ENCODE results near the gene INPP5E.

The INPP5E gene

GRCh38 chr9:136482793-136483588 lies 43.3 kb upstream of the INPP5E start, which contains the start of gene SEC16A:
Gene SEC16A, minus strand, starts transcription at chr9:136483040. Its CDS starts 5,425 bp downstream, at chr9:136477615.
- H3K9me3 ChIP-seq (ENCODE audit: control insufficient read depth, insufficient read depth, low read length), result no peaks in the 10 kb centered on the region
- peaks cover 2% of the 10 kb centered on the region for H3K36me3 ChIP-seq (ENCODE audit: control insufficient read depth, insufficient read depth, low read length)

GRCh38 chr9:136482046-136482792 lies 42.6 kb upstream of the INPP5E start:
- Histone ChIP-seq H3K9ac (ENCODE audit: low read depth, low read length) (peak overlapping the region; percentile 84), H3K4me3 (ENCODE audit: low read depth, low read length) (peak overlapping the region; percentile 64), H3K27me3 (ENCODE audit: control insufficient read depth, insufficient read depth, low read length) (no peaks in the 10 kb centered on the region), H3K4me1 (ENCODE audit: control insufficient read depth, insufficient read depth, low read length) (peaks cover 5% of the 10 kb centered on the region), H3K36me3 (ENCODE audit: control insufficient read depth, insufficient read depth, low read length) (peaks cover 6% of the 10 kb centered on the region), H3K9me3 (ENCODE audit: control insufficient read depth, insufficient read depth, low read length) (no peaks in the 10 kb centered on the region)

More at GRCh38 chr9:136482793-136483588, 43.3 kb upstream of the INPP5E start, which contains the start of gene SEC16A:
- Histone ChIP-seq H3K27me3 (ENCODE audit: control insufficient read depth, insufficient read depth, low read length) (no peaks in the 10 kb centered on the region), H3K9ac (ENCODE audit: low read depth, low read length) (peak within 1 kb of the TSS; percentile 84), H3K4me1 (ENCODE audit: control insufficient read depth, insufficient read depth, low read length) (peaks cover 5% of the 10 kb centered on the region), H3K4me3 (ENCODE audit: low read depth, low read length) (peak within 1 kb of the TSS; percentile 82)

GRCh38 chr9:136481558-136481957 lies 41.9 kb upstream of the INPP5E start:
- peak overlapping the region; percentile 64 for H3K4me3 ChIP-seq (ENCODE audit: low read depth, low read length)
- H3K4me1 ChIP-seq (ENCODE audit: control insufficient read depth, insufficient read depth, low read length), result peaks cover 5% of the 10 kb centered on the region
- peaks cover 12% of the 10 kb centered on the region for H3K36me3 ChIP-seq (ENCODE audit: control insufficient read depth, insufficient read depth, low read length)

GRCh38 chr9:136476369-136477150 lies 36.9 kb upstream of the INPP5E start:
- H3K9me3 ChIP-seq (ENCODE audit: control insufficient read depth, insufficient read depth, low read length), result no peaks in the 10 kb centered on the region
- no peak overlapping the region for H3K9ac ChIP-seq (ENCODE audit: low read depth, low read length)
- no peak overlapping the region for H3K4me3 ChIP-seq (ENCODE audit: low read depth, low read length)
- peaks cover 59% of the 10 kb centered on the region for H3K36me3 ChIP-seq (ENCODE audit: control insufficient read depth, insufficient read depth, low read length)
- peaks cover 2% of the 10 kb centered on the region for H3K4me1 ChIP-seq (ENCODE audit: control insufficient read depth, insufficient read depth, low read length)
- no peaks in the 10 kb centered on the region for H3K27me3 ChIP-seq (ENCODE audit: control insufficient read depth, insufficient read depth, low read length)

More at GRCh38 chr9:136481558-136481957, 41.9 kb upstream of the INPP5E start:
- no peaks in the 10 kb centered on the region for H3K9me3 ChIP-seq (ENCODE audit: control insufficient read depth, insufficient read depth, low read length)
- H3K9ac ChIP-seq (ENCODE audit: low read depth, low read length), result peak overlapping the region; percentile 84
- no peaks in the 10 kb centered on the region for H3K27me3 ChIP-seq (ENCODE audit: control insufficient read depth, insufficient read depth, low read length)

GRCh38 chr9:136474974-136475865 lies 35.6 kb upstream of the INPP5E start:
- Histone ChIP-seq H3K27me3 (ENCODE audit: control insufficient read depth, insufficient read depth, low read length) (no peaks in the 10 kb centered on the region), H3K36me3 (ENCODE audit: control insufficient read depth, insufficient read depth, low read length) (peaks cover 71% of the 10 kb centered on the region), H3K9ac (ENCODE audit: low read depth, low read length) (no peak overlapping the region), H3K4me3 (ENCODE audit: low read depth, low read length) (no peak overlapping the region), H3K4me1 (ENCODE audit: control insufficient read depth, insufficient read depth, low read length) (no peaks in the 10 kb centered on the region), H3K9me3 (ENCODE audit: control insufficient read depth, insufficient read depth, low read length) (no peaks in the 10 kb centered on the region)

- Histone ChIP-seq H3K36me3 (ENCODE audit: control insufficient read depth, insufficient read depth, low read length) (peaks cover 82% of the 10 kb centered on the region), H3K9me3 (ENCODE audit: control insufficient read depth, insufficient read depth, low read length) (no peaks in the 10 kb centered on the region)
Observed at GRCh38 chr9:136474021-136474640, 34.5 kb upstream of the INPP5E start.

GRCh38 chr9:136473354-136473721 lies 33.7 kb upstream of the INPP5E start:
- no peaks in the 10 kb centered on the region for H3K9me3 ChIP-seq (ENCODE audit: control insufficient read depth, insufficient read depth, low read length)
- H3K4me1 ChIP-seq (ENCODE audit: control insufficient read depth, insufficient read depth, low read length), result no peaks in the 10 kb centered on the region
- peaks cover 89% of the 10 kb centered on the region for H3K36me3 ChIP-seq (ENCODE audit: control insufficient read depth, insufficient read depth, low read length)
- no peak overlapping the region for H3K4me3 ChIP-seq (ENCODE audit: low read depth, low read length)
- no peak overlapping the region for H3K9ac ChIP-seq (ENCODE audit: low read depth, low read length)
- H3K27me3 ChIP-seq (ENCODE audit: control insufficient read depth, insufficient read depth, low read length), result no peaks in the 10 kb centered on the region

More at GRCh38 chr9:136474021-136474640, 34.5 kb upstream of the INPP5E start:
- Histone ChIP-seq H3K4me1 (ENCODE audit: control insufficient read depth, insufficient read depth, low read length) (no peaks in the 10 kb centered on the region), H3K9ac (ENCODE audit: low read depth, low read length) (no peak overlapping the region), H3K27me3 (ENCODE audit: control insufficient read depth, insufficient read depth, low read length) (no peaks in the 10 kb centered on the region), H3K4me3 (ENCODE audit: low read depth, low read length) (no peak overlapping the region)

- Histone ChIP-seq H3K4me1 (ENCODE audit: control insufficient read depth, insufficient read depth, low read length) (no peaks in the 10 kb centered on the region), H3K27me3 (ENCODE audit: control insufficient read depth, insufficient read depth, low read length) (no peaks in the 10 kb centered on the region), H3K4me3 (ENCODE audit: low read depth, low read length) (no peak overlapping the region), H3K9ac (ENCODE audit: low read depth, low read length) (no peak overlapping the region), H3K36me3 (ENCODE audit: control insufficient read depth, insufficient read depth, low read length) (peaks cover 91% of the 10 kb centered on the region), H3K9me3 (ENCODE audit: control insufficient read depth, insufficient read depth, low read length) (no peaks in the 10 kb centered on the region)
Observed at GRCh38 chr9:136472640-136473353, 33.2 kb upstream of the INPP5E start.

- Histone ChIP-seq H3K27me3 (ENCODE audit: control insufficient read depth, insufficient read depth, low read length) (no peaks in the 10 kb centered on the region), H3K9me3 (ENCODE audit: control insufficient read depth, insufficient read depth, low read length) (no peaks in the 10 kb centered on the region), H3K9ac (ENCODE audit: low read depth, low read length) (no peak overlapping the region), H3K4me3 (ENCODE audit: low read depth, low read length) (no peak overlapping the region), H3K4me1 (ENCODE audit: control insufficient read depth, insufficient read depth, low read length) (no peaks in the 10 kb centered on the region), H3K36me3 (ENCODE audit: control insufficient read depth, insufficient read depth, low read length) (peaks cover 92% of the 10 kb centered on the region)
Observed at GRCh38 chr9:136471802-136472487, 32.3 kb upstream of the INPP5E start.

Measured in iPS-15b (cell line).